HCT116 (cell line): ENCODE measurements around the gene PHB1. TPM values are rescaled to one million over a fixed set of nuclear protein-coding genes. Genes with fewer than 3 reads are reported as not detected.

Source experiments
- ATAC-seq: fragments of 200-7000 bp; cut with Tn5 transposase; 2 replicates; pipeline ENCODE4 v1.9.1; 2020; ENCODE audit warnings: mild to moderate bottlenecking, moderate library complexity
- BruUV-seq: library from RNA; stranded (reverse); fragments of 400-500 nt; replicated peaks from 2 replicates; lab custom pipeline; 2021; lab: Mats Ljungman, UMichigan
- CTCF ChIA-PET: fragments of 300-600 bp; sonication (Branson Sonifier 250); formaldehyde crosslinking; loops from one replicate; lab custom pipeline; 2021; ENCODE audit warnings: antibody characterized with exemption; lab: Charles Lee
- POLR2A ChIA-PET: fragments of 300-600, 350-600 bp; sonication (Branson Sonifier 250); formaldehyde crosslinking; loops from one replicate; lab custom pipeline; 2021; ENCODE audit warnings: antibody characterized with exemption; lab: Charles Lee
- RAD21 ChIA-PET, 2 experiments: fragments of 300-600 bp; sonication (Branson Sonifier 250); formaldehyde crosslinking; loops; one replicate each; lab custom pipeline; 2023; ENCODE audit warnings: low total read pairs in 2 of 2; ENCODE audit not compliant: uncharacterized antibody in 2 of 2, unreplicated experiment in 2 of 2, low non-redundant PET in 1 of 2; lab: Charles Lee
- DNase-seq: peaks from one replicate; pipeline ENCODE4 v3.0.0-alpha.2; 2010; ENCODE audit warnings: low read depth, low spot score
- H2AFZ ChIP-seq: fragments of 200-600 bp; shearing (Covaris generic), sonication (generic); 2 replicates; pipeline ENCODE4 v1.6.1; 2017; ENCODE audit warnings: low read depth, mixed run types, mixed read lengths, antibody characterized with exemption, low read length; ENCODE audit not compliant: poor library complexity, severe bottlenecking
- H3K27ac ChIP-seq: 2 replicates; pipeline ENCODE4 v1.5.1; 2012; ENCODE audit warnings: low read depth, low read length
- H3K27me3 ChIP-seq: fragments of 200-600 bp; sonication (generic); 2 replicates; pipeline ENCODE4 v1.6.1; 2016; ENCODE audit warnings: mixed run types, low read length, mixed read lengths; ENCODE audit not compliant: insufficient read depth
- H3K36me3 ChIP-seq, 2 experiments: fragments of 200-500 bp in 1 of 2; fragments of 200-600 bp in 1 of 2; sonication (Bioruptor generic) in 1 of 2; sonication (generic) in 1 of 2; 2 replicates each; pipeline versions ENCODE4 v1.5.1 to v1.6.1; 2014 to 2016; ENCODE audit warnings: low read length in 2 of 2, inconsistent platforms in 1 of 2, mixed read lengths in 1 of 2, mixed run types in 1 of 2; ENCODE audit not compliant: insufficient read depth in 2 of 2, control insufficient read depth in 1 of 2
- H3K4me1 ChIP-seq, 2 experiments: fragments of 200-600 bp in 1 of 2; sonication (generic) in 1 of 2; 2 replicates each; pipeline versions ENCODE4 v1.5.1 to v1.6.1; 2012 to 2017; ENCODE audit warnings: low read length in 2 of 2, inconsistent platforms in 1 of 2, mild to moderate bottlenecking in 1 of 2, mixed read lengths in 1 of 2, mixed run types in 1 of 2, moderate library complexity in 1 of 2; ENCODE audit not compliant: insufficient read depth in 2 of 2, control insufficient read depth in 1 of 2
- H3K4me2 ChIP-seq: fragments of 200-600 bp; sonication (generic); 2 replicates; pipeline ENCODE4 v1.6.1; 2017; ENCODE audit warnings: mixed run types, low read length, mixed read lengths
- H3K4me3 ChIP-seq, 2 experiments: fragments of 200-600 bp in 1 of 2; sonication (generic) in 1 of 2; replicated peaks in 1 of 2; 2 replicates each; pipeline ENCODE4 v1.5.1; 2011 to 2016; ENCODE audit warnings: low read length in 2 of 2, control low read depth in 1 of 2, low read depth in 1 of 2, mild to moderate bottlenecking in 1 of 2, mixed read lengths in 1 of 2, mixed run types in 1 of 2
- H3K79me2 ChIP-seq: fragments of 200-600 bp; sonication (generic); 2 replicates; pipeline ENCODE4 v1.6.1; 2017; ENCODE audit warnings: mild to moderate bottlenecking, mixed run types, low read length, moderate library complexity, mixed read lengths; ENCODE audit not compliant: insufficient read depth
- H3K9ac ChIP-seq: fragments of 200-600 bp; sonication (generic); 2 replicates; pipeline ENCODE4 v1.6.1; 2016; ENCODE audit warnings: low read length, mixed read lengths
- H3K9me2 ChIP-seq: fragments of 200-600 bp; sonication (generic), shearing (Covaris generic); 2 replicates; pipeline ENCODE4 v1.6.1; 2017; ENCODE audit warnings: mixed run types, mild to moderate bottlenecking, moderate library complexity; ENCODE audit not compliant: insufficient read depth
- H3K9me3 ChIP-seq, 2 experiments: fragments of 200-500 bp in 1 of 2; fragments of 200-600 bp in 1 of 2; sonication (Bioruptor generic) in 1 of 2; sonication (generic) in 1 of 2; 2 replicates each; pipeline ENCODE4 v1.6.1; 2014 to 2017; ENCODE audit warnings: low read length in 2 of 2, mixed read lengths in 2 of 2, inconsistent platforms in 1 of 2, low read depth in 1 of 2, mild to moderate bottlenecking in 1 of 2, mixed run types in 1 of 2, moderate library complexity in 1 of 2; ENCODE audit not compliant: control insufficient read depth in 1 of 2, insufficient read depth in 1 of 2
- H4K20me1 ChIP-seq: fragments of 200-600 bp; sonication (generic), shearing (Covaris generic); 2 replicates; pipeline ENCODE4 v1.6.1; 2017; ENCODE audit warnings: mixed run types, mild to moderate bottlenecking, moderate library complexity; ENCODE audit not compliant: insufficient read depth
- CBX3 ChIP-seq: IDR thresholded peaks from 2 replicates; pipeline ENCODE4 v1.6.1; 2012; ENCODE audit warnings: low read depth
- ELF1 ChIP-seq: IDR thresholded peaks from 2 replicates; pipeline ENCODE4 v1.6.1; 2012; ENCODE audit warnings: low read depth, borderline replicate concordance
- POLR2A ChIP-seq: IDR thresholded peaks from 2 replicates; pipeline ENCODE4 v1.7.0; 2011; ENCODE audit warnings: borderline replicate concordance; ENCODE audit not compliant: insufficient read depth, insufficient read length; ENCODE audit errors: extremely low read depth
- POLR2AphosphoS5 ChIP-seq: IDR thresholded peaks from 2 replicates; pipeline ENCODE4 v1.6.1; 2011; ENCODE audit warnings: mild to moderate bottlenecking, low read depth, low read length, moderate library complexity
- SP1 ChIP-seq: IDR thresholded peaks from 2 replicates; pipeline ENCODE4 v1.6.1; 2012; ENCODE audit warnings: low read depth
- SRF ChIP-seq: IDR thresholded peaks from 2 replicates; pipeline ENCODE4 v1.6.1; 2012; ENCODE audit warnings: low read depth
- TCF7L2 ChIP-seq: IDR thresholded peaks from 2 replicates; pipeline ENCODE4 v1.7.0; 2011; ENCODE audit warnings: borderline replicate concordance, inconsistent platforms; ENCODE audit not compliant: insufficient read depth, insufficient read length; ENCODE audit errors: extremely low read depth
- ZFX ChIP-seq: fragments of 450-650 bp; IDR thresholded peaks from 2 replicates; pipeline ENCODE4 v1.6.1; 2017
- intact Hi-C: fragments of 100-400 bp; cut with micrococcal nuclease; formaldehyde crosslinking; loops from 2 replicates; pipeline ENCODE4 v1.10.0; 2022
- total RNA-seq: library from RNA; stranded (reverse); gene quantifications from one replicate; pipeline ENCODE4 v1.2.1, GENCODE V29; 2021; ENCODE audit not compliant: unreplicated experiment
- TF ChIP-seq, protein P1 (sequence below), 3 experiments: fragments of 200-600 bp in 1 of 3; sonication (generic) in 1 of 3; IDR thresholded peaks in 2 of 3; conservative IDR thresholded peaks in 1 of 3; 2 replicates each; pipeline ENCODE4 v1.5.1; 2012 to 2017; ENCODE audit warnings: low read depth in 2 of 3, low read length in 2 of 3, antibody characterized with exemption in 1 of 3, borderline replicate concordance in 1 of 3, control low read depth in 1 of 3, mild to moderate bottlenecking in 1 of 3, mixed read lengths in 1 of 3, mixed run types in 1 of 3, moderate library complexity in 1 of 3; ENCODE audit not compliant: insufficient read depth in 1 of 3
- TF ChIP-seq, protein P2 (sequence below): IDR thresholded peaks from 2 replicates; pipeline ENCODE4 v1.6.1; 2011; ENCODE audit warnings: mild to moderate bottlenecking, low read length, moderate library complexity; ENCODE audit not compliant: insufficient replicate concordance; ENCODE audit errors: extremely low read depth

Gene PHB1
- total RNA-seq, 1 experiment from 2014 or later, result 534 TPM

- no TSS peak for BruUV-seq
- no peaks in the 10 kb centered on the region for H3K36me3 ChIP-seq
These were observed 18.5 kb upstream of the PHB1 start for GRCh38 chr17:49433000-49433694.

DNA sequence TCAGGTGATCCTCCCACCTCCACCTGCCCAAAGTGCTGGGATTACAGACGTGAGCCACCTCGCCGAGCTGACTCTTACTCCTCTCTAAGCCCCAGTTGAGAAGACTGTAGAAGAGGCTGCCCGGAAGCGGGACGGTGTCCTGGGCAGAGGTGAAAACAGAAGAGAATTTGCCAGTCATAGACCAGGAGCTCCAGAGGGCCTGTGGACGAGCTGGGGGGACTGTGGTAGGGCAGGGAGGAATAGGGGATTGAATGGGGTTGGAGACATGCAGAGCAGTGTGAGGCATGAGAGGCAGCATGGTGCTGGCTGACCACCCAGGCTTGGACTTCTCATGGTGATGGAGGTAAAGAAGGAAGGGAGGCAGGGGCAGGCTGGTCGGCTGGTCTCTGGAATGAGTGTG is 17.1 kb upstream of the PHB1 start:
- ChIA-PET CTCF (interaction anchor here (9.0 kb wide), 1 partner anchor 125 kb away, joined by 81 read pairs; no protein-coding TSS in a partner anchor), POLR2A (no interaction called here), RAD21 (no interaction called here)
- ATAC-seq (no peak), DNase-seq (no peak)
- Histone ChIP-seq H3K27ac (no peak overlapping the region), H4K20me1 (no peaks in the 10 kb centered on the region), H3K4me3 (no peak overlapping the region), H3K36me3 (no peaks in the 10 kb centered on the region), H3K4me2 (no peak overlapping the region), H3K79me2 (no peaks in the 10 kb centered on the region), H3K9me3 (no peaks in the 10 kb centered on the region), H2AFZ (no peak overlapping the region), H3K9ac (no peak overlapping the region), H3K27me3 (no peaks in the 10 kb centered on the region), H3K4me1 (no peaks in the 10 kb centered on the region), H3K9me2 (no peaks in the 10 kb centered on the region)
- BruUV-seq, result no TSS peak
- intact Hi-C loops, result no loop called here
- TF ChIP-seq POLR2A, result no peak
- no peak for TF ChIP-seq ELF1
- TF ChIP-seq TCF7L2, result no peak
- no peak for TF ChIP-seq SRF
- no peak for TF ChIP-seq POLR2AphosphoS5
- TF ChIP-seq CBX3, result no peak
- TF ChIP-seq ZFX, result no peak
- TF ChIP-seq, protein P1, sequence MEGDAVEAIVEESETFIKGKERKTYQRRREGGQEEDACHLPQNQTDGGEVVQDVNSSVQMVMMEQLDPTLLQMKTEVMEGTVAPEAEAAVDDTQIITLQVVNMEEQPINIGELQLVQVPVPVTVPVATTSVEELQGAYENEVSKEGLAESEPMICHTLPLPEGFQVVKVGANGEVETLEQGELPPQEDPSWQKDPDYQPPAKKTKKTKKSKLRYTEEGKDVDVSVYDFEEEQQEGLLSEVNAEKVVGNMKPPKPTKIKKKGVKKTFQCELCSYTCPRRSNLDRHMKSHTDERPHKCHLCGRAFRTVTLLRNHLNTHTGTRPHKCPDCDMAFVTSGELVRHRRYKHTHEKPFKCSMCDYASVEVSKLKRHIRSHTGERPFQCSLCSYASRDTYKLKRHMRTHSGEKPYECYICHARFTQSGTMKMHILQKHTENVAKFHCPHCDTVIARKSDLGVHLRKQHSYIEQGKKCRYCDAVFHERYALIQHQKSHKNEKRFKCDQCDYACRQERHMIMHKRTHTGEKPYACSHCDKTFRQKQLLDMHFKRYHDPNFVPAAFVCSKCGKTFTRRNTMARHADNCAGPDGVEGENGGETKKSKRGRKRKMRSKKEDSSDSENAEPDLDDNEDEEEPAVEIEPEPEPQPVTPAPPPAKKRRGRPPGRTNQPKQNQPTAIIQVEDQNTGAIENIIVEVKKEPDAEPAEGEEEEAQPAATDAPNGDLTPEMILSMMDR (IDR thresholded peaks at IDR 0.05 in 2 of 3, conservative IDR thresholded peaks at IDR 0.05 in 1 of 3; ENCODE audit: borderline replicate concordance in 1 of 3, insufficient read depth in 1 of 3, low read depth in 2 of 3, low read length in 2 of 3), result no peak
- TF ChIP-seq SP1, result no peak
- TF ChIP-seq, protein P2, sequence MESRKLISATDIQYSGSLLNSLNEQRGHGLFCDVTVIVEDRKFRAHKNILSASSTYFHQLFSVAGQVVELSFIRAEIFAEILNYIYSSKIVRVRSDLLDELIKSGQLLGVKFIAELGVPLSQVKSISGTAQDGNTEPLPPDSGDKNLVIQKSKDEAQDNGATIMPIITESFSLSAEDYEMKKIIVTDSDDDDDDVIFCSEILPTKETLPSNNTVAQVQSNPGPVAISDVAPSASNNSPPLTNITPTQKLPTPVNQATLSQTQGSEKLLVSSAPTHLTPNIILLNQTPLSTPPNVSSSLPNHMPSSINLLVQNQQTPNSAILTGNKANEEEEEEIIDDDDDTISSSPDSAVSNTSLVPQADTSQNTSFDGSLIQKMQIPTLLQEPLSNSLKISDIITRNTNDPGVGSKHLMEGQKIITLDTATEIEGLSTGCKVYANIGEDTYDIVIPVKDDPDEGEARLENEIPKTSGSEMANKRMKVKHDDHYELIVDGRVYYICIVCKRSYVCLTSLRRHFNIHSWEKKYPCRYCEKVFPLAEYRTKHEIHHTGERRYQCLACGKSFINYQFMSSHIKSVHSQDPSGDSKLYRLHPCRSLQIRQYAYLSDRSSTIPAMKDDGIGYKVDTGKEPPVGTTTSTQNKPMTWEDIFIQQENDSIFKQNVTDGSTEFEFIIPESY, result no peak

More at GRCh38 chr17:49433000-49433694, 18.5 kb upstream of the PHB1 start:
- ChIA-PET RAD21 (interaction anchor here (1.1 kb wide), 2 partner anchors 123 kb away, joined by 3 to 4 read pairs; no protein-coding TSS in a partner anchor), CTCF (interaction anchor here (1.2 to 9.0 kb wide), 2 partner anchors 115 to 124 kb away, joined by 5 to 81 read pairs; no protein-coding TSS in a partner anchor), POLR2A (no interaction called here)
- no peak overlapping the region for H3K4me3 ChIP-seq
- no peak overlapping the region for H3K4me2 ChIP-seq
- no peaks in the 10 kb centered on the region for H3K79me2 ChIP-seq
- intact Hi-C loops, result no loop called here
- 0 out of 2 replicates have a peak, but pooled peaks cover 4% of the 10 kb centered on the region for H3K27me3 ChIP-seq
- no peaks in the 10 kb centered on the region for H4K20me1 ChIP-seq
- H3K27ac ChIP-seq, result no peak overlapping the region
- H3K9ac ChIP-seq, result no peak overlapping the region
- TF ChIP-seq, protein P1 (IDR thresholded peaks at IDR 0.05 in 2 of 3, conservative IDR thresholded peaks at IDR 0.05 in 1 of 3; ENCODE audit: borderline replicate concordance in 1 of 3, insufficient read depth in 1 of 3, low read depth in 2 of 3, low read length in 2 of 3), result no peak
- H3K9me2 ChIP-seq, result no peaks in the 10 kb centered on the region
- no peak for DNase-seq
- no peak for ATAC-seq
- no peaks in the 10 kb centered on the region for H3K4me1 ChIP-seq
- H3K9me3 ChIP-seq, result no peaks in the 10 kb centered on the region
- H2AFZ ChIP-seq, result no peak overlapping the region
